GM18505 (cell line): Measurements from ENCODE around the gene IQSEC1.

Experiments
- ATAC-seq: cut with Tn5 transposase; IDR thresholded peaks from one replicate; pipeline ENCODE4 v1.9.1; 2021; ENCODE audit not compliant: unreplicated experiment
- POLR2A ChIP-seq: IDR thresholded peaks from 4 replicates; pipeline ENCODE4 v1.6.1; 2011; ENCODE audit warnings: borderline replicate concordance; ENCODE audit not compliant: insufficient read depth, insufficient read length; ENCODE audit errors: extremely low read depth

IQSEC1 gene

GRCh38 chr3:12902181-12902999 is 170.8 kb downstream of the IQSEC1 start:
- no peak for ATAC-seq

GRCh38 chr3:12901623-12902045 is 171.6 kb downstream of the IQSEC1 start:
- no peak for ATAC-seq
- TF ChIP-seq POLR2A = no peak

More at GRCh38 chr3:12902181-12902999, 170.8 kb downstream of the IQSEC1 start:
- no peak for TF ChIP-seq POLR2A

- no peak for TF ChIP-seq POLR2A
- no peak for ATAC-seq
Observed at GRCh38 chr3:12900885-12901411, 172.3 kb downstream of the IQSEC1 start.

GRCh38 chr3:12898965-12899755 is 174.1 kb downstream of the IQSEC1 start:
- ATAC-seq = no peak
- TF ChIP-seq POLR2A = no peak

- no peak for TF ChIP-seq POLR2A
- no peak for ATAC-seq
Observed at GRCh38 chr3:12898290-12898964, 174.8 kb downstream of the IQSEC1 start.

GRCh38 chr3:12897381-12898289 is 175.6 kb downstream of the IQSEC1 start:
- ATAC-seq = no peak
- no peak for TF ChIP-seq POLR2A

- no peak for ATAC-seq
- TF ChIP-seq POLR2A = no peak
Observed at GRCh38 chr3:12896063-12896985, 176.9 kb downstream of the IQSEC1 start.

- no peak for TF ChIP-seq POLR2A
- ATAC-seq = no peak
Observed at GRCh38 chr3:12895391-12896062, 177.7 kb downstream of the IQSEC1 start.

- no peak for TF ChIP-seq POLR2A
- ATAC-seq = no peak
Observed at GRCh38 chr3:12894629-12895028, 178.6 kb downstream of the IQSEC1 start.

- ATAC-seq = no peak
- no peak for TF ChIP-seq POLR2A
Observed at GRCh38 chr3:12893852-12894251, 179.4 kb downstream of the IQSEC1 start.

- no peak for ATAC-seq
Observed at GRCh38 chr3:12893247-12893646, 180.0 kb downstream of the IQSEC1 start.

GRCh38 chr3:12892840-12893189 is 180.4 kb downstream of the IQSEC1 start:
- no peak for TF ChIP-seq POLR2A
- ATAC-seq = no peak

More at GRCh38 chr3:12893247-12893646, 180.0 kb downstream of the IQSEC1 start:
- TF ChIP-seq POLR2A = no peak
